IMR-90 (cell line): ENCODE data around the gene TFEB. TPM values are rescaled to one million over a fixed set of nuclear protein-coding genes. Genes with fewer than 3 reads are reported as not detected.

Experiments
- ATAC-seq: fragments of 200-7000 bp; cut with Tn5 transposase; 2 replicates; pipeline ENCODE4 v1.9.1; 2020; ENCODE audit warnings: low read depth, mild to moderate bottlenecking, moderate library complexity
- BruUV-seq: library from RNA; stranded (reverse); fragments of 400-500 nt; replicated peaks from 2 replicates; lab custom pipeline; 2021; lab: Mats Ljungman, UMichigan
- CTCF ChIA-PET: fragments of 300-600 bp; formaldehyde crosslinking; extraction: SDS; loops from one replicate; lab custom pipeline; 2021; ENCODE audit warnings: antibody characterized with exemption; lab: Yijun Ruan, JAX
- POLR2A ChIA-PET: fragments of 300-600 bp; sonication (Branson Sonifier 250); formaldehyde crosslinking; loops from one replicate; lab custom pipeline; 2022; ENCODE audit warnings: antibody characterized with exemption; ENCODE audit not compliant: unreplicated experiment; lab: Charles Lee
- DNase-seq: peaks from one replicate; pipeline ENCODE4 v3.0.0; 2013
- H2AFZ ChIP-seq: replicated peaks from 2 replicates; pipeline ENCODE3; 2013; ENCODE audit warnings: low read length, mild to moderate bottlenecking; ENCODE audit not compliant: poor library complexity
- H2AK5ac ChIP-seq: 2 replicates; pipeline ENCODE4 v1.6.1; 2013; ENCODE audit warnings: low read depth, low read length, inconsistent platforms
- H2AK9ac ChIP-seq: replicated peaks from 2 replicates; pipeline ENCODE3; 2013; ENCODE audit warnings: mild to moderate bottlenecking, low read depth, low read length, moderate library complexity; ENCODE audit not compliant: poor library complexity
- H2BK120ac ChIP-seq: 2 replicates; pipeline ENCODE4 v1.6.1; 2013; ENCODE audit warnings: low read depth, low read length, inconsistent platforms
- H2BK15ac ChIP-seq: 3 replicates; pipeline ENCODE4 v1.6.1; 2013; ENCODE audit warnings: low read depth, low read length, inconsistent platforms
- H2BK20ac ChIP-seq: 2 replicates; pipeline ENCODE4 v1.6.1; 2013; ENCODE audit warnings: low read depth, mild to moderate bottlenecking, inconsistent platforms, low read length, moderate library complexity
- H2BK5ac ChIP-seq: 2 replicates; pipeline ENCODE4 v1.6.1; 2013; ENCODE audit warnings: mild to moderate bottlenecking, low read depth, low read length, inconsistent platforms; ENCODE audit not compliant: poor library complexity, severe bottlenecking
- H3K14ac ChIP-seq: replicated peaks from 2 replicates; pipeline ENCODE4 v1.6.1; 2013; ENCODE audit warnings: low read depth, low read length, inconsistent platforms
- H3K18ac ChIP-seq: 2 replicates; pipeline ENCODE4 v1.6.1; 2013; ENCODE audit warnings: low read depth, low read length, control low read depth
- H3K23ac ChIP-seq: 2 replicates; pipeline ENCODE4 v1.6.1; 2013; ENCODE audit warnings: low read depth, low read length, inconsistent platforms
- H3K27ac ChIP-seq: 2 replicates; pipeline ENCODE4 v1.5.1; 2013; ENCODE audit warnings: mild to moderate bottlenecking, control low read depth, low read length; ENCODE audit not compliant: insufficient read depth
- H3K27me3 ChIP-seq: 2 replicates; pipeline ENCODE4 v1.6.1; 2013; ENCODE audit warnings: low read length; ENCODE audit not compliant: control insufficient read depth, insufficient read depth
- H3K36me3 ChIP-seq: 2 replicates; pipeline ENCODE4 v1.6.1; 2013; ENCODE audit warnings: low read length, mixed read lengths; ENCODE audit not compliant: control insufficient read depth, insufficient read depth
- H3K4ac ChIP-seq: 2 replicates; pipeline ENCODE4 v1.6.1; 2013; ENCODE audit warnings: low read depth, low read length, inconsistent platforms
- H3K4me1 ChIP-seq: 2 replicates; pipeline ENCODE4 v1.6.1; 2013; ENCODE audit warnings: low read length, mixed read lengths; ENCODE audit not compliant: control insufficient read depth, insufficient read depth
- H3K4me2 ChIP-seq: 2 replicates; pipeline ENCODE4 v1.6.1; 2013; ENCODE audit warnings: low read depth, mild to moderate bottlenecking, control low read depth, low read length, moderate library complexity
- H3K4me3 ChIP-seq: 2 replicates; pipeline ENCODE4 v1.5.1; 2013; ENCODE audit warnings: low read depth, mild to moderate bottlenecking, control low read depth, low read length, moderate library complexity; ENCODE audit not compliant: insufficient read depth
- H3K56ac ChIP-seq: 2 replicates; pipeline ENCODE4 v1.6.1; 2013; ENCODE audit warnings: low read length, inconsistent platforms; ENCODE audit not compliant: insufficient read depth; ENCODE audit errors: extremely low read depth
- H3K79me1 ChIP-seq, 2 experiments: 2 replicates each; pipeline ENCODE4 v1.6.1; 2013; ENCODE audit warnings: low read length in 2 of 2, inconsistent platforms in 1 of 2, low read depth in 1 of 2
- H3K9ac ChIP-seq: 2 replicates; pipeline ENCODE4 v1.6.1; 2013; ENCODE audit warnings: low read depth, low read length, control low read depth
- H3K9me1 ChIP-seq: 2 replicates; pipeline ENCODE4 v1.6.1; 2013; ENCODE audit warnings: low read length, inconsistent platforms; ENCODE audit not compliant: insufficient read depth
- H3K9me3 ChIP-seq: 2 replicates; pipeline ENCODE4 v1.6.1; 2013; ENCODE audit warnings: low read length; ENCODE audit not compliant: control insufficient read depth, insufficient read depth
- H4K20me1 ChIP-seq: 2 replicates; pipeline ENCODE4 v1.6.1; 2013; ENCODE audit warnings: low read length, inconsistent platforms; ENCODE audit not compliant: insufficient read depth
- H4K5ac ChIP-seq: 2 replicates; pipeline ENCODE4 v1.6.1; 2013; ENCODE audit warnings: mild to moderate bottlenecking, low read depth, low read length, control low read depth
- H4K8ac ChIP-seq, 2 experiments: 2 replicates each; pipeline ENCODE4 v1.6.1; 2013; ENCODE audit warnings: low read depth in 2 of 2, low read length in 2 of 2, control low read depth in 1 of 2, inconsistent platforms in 1 of 2
- H4K91ac ChIP-seq: 2 replicates; pipeline ENCODE4 v1.6.1; 2013; ENCODE audit warnings: low read depth, low read length, inconsistent platforms; ENCODE audit not compliant: insufficient read depth
- BHLHE40 ChIP-seq: fragments of 150-350 bp; IDR thresholded peaks from 2 replicates; pipeline ENCODE4 v1.6.1; 2016; ENCODE audit warnings: mild to moderate bottlenecking, low read depth, low read length
- CEBPB ChIP-seq: IDR thresholded peaks from 2 replicates; pipeline ENCODE4 v1.6.1; 2012; ENCODE audit warnings: low read depth, low read length, improper control_type of control experiment
- CTCF ChIP-seq: conservative IDR thresholded peaks from 2 replicates; pipeline ENCODE4 v1.5.1; 2012; ENCODE audit warnings: mild to moderate bottlenecking, low read depth, low read length, improper control_type of control experiment
- MAFK ChIP-seq: IDR thresholded peaks from 2 replicates; pipeline ENCODE4 v1.6.1; 2012; ENCODE audit warnings: low read depth, low read length, improper control_type of control experiment
- MAZ ChIP-seq: IDR thresholded peaks from 2 replicates; pipeline ENCODE4 v1.6.1; 2012; ENCODE audit warnings: low read depth, mild to moderate bottlenecking, low read length, improper control_type of control experiment, moderate library complexity, borderline replicate concordance
- MXI1 ChIP-seq: IDR thresholded peaks from 2 replicates; pipeline ENCODE4 v1.6.1; 2012; ENCODE audit warnings: low read depth, mild to moderate bottlenecking, low read length, moderate library complexity, borderline replicate concordance
- NFE2L2 ChIP-seq: fragments of 150-350 bp; IDR thresholded peaks from 2 replicates; pipeline ENCODE4 v1.6.1; 2016; ENCODE audit warnings: low read depth, mild to moderate bottlenecking, low read length
- RCOR1 ChIP-seq: IDR thresholded peaks from 2 replicates; pipeline ENCODE4 v1.6.1; 2012; ENCODE audit warnings: mild to moderate bottlenecking, low read length, improper control_type of control experiment; ENCODE audit not compliant: insufficient replicate concordance
- RFX5 ChIP-seq: IDR thresholded peaks from 2 replicates; pipeline ENCODE4 v1.8.0; 2012; ENCODE audit warnings: low read depth, mild to moderate bottlenecking, low read length, moderate library complexity
- SMC3 ChIP-seq: fragments of 150-350 bp; IDR thresholded peaks from 2 replicates; pipeline ENCODE4 v1.6.1; 2016; ENCODE audit warnings: low read depth, mild to moderate bottlenecking, antibody characterized with exemption, low read length, moderate library complexity
- WGBS, 2 experiments: methylation state at CpG; one replicate each; pipeline versions ENCODE4 v1.1.5 to v1.1.7; 2013; ENCODE audit warnings: missing lambda C conversion rate in 2 of 2; ENCODE audit not compliant: insufficient read length in 1 of 2; ENCODE audit errors: extremely low coverage in 2 of 2; 5-methylcytosine and 5-hydroxymethylcytosine counted together
- dilution Hi-C: fragments of 300-500 bp; cut with HindIII; formaldehyde crosslinking; loops from one replicate; pipeline ENCODE4 v1.14.3; 2018; ENCODE audit warnings: low sequenced_read_pairs; ENCODE audit not compliant: unreplicated experiment
- in situ Hi-C: fragments of 300-500 bp; cut with MboI; formaldehyde crosslinking; loops from 3 replicates; pipeline ENCODE4 v1.14.3; 2019; ENCODE audit warnings: low sequenced_read_pairs, inconsistent platforms, mixed read lengths
- intact Hi-C: fragments of 100-400 bp; cut with micrococcal nuclease; formaldehyde crosslinking; loops from 2 replicates; pipeline ENCODE4 v1.10.0; 2022
- polyA plus RNA-seq, 3 experiments: library from polyadenylated mRNA; depleted of rRNA; stranded (reverse); fragments of >200 nt; gene quantifications; 2 replicates each; pipeline ENCODE4 v1.2.3, GENCODE V29; 2012; ENCODE audit warnings: low replicate concordance in 1 of 3
- total RNA-seq: library from RNA; depleted of rRNA; stranded (reverse); fragments of >200 nt; gene quantifications from 2 replicates; pipeline ENCODE4 v1.2.3, GENCODE V29; 2012

TFEB gene
- total and polyA plus RNA-seq, 2 of the 4 experiments (the other 2 are of a cell fraction): 4.5 to 4.9 TPM

- H3K9me3 ChIP-seq: no peaks in the 10 kb centered on the region
- no peak overlapping the region for H4K5ac ChIP-seq
- CTCF ChIA-PET: interaction anchor here (0.7 kb wide), 1 partner anchor 54 kb away, joined by 6 read pairs; no protein-coding TSS in a partner anchor
- ATAC-seq (no peak), DNase-seq (no peak)
- peaks cover 46% of the 10 kb centered on the region for H3K27me3 ChIP-seq
- no peak overlapping the region for H3K14ac ChIP-seq
- WGBS, 2 experiments: 60% methylated on average over 1 of the region's 7 CpGs; no CpG with 5 or more reads in 1 of the 2 experiments
- dilution Hi-C loops (no loop called here), in situ Hi-C loops (no loop called here), intact Hi-C loops (no loop called here)
- H3K9ac ChIP-seq: no peak overlapping the region
- H3K4me1 ChIP-seq: peaks cover 7% of the 10 kb centered on the region; the same call in 1 of the 2 replicates
- H2BK120ac ChIP-seq: no peak overlapping the region
- H3K36me3 ChIP-seq: no peaks in the 10 kb centered on the region
- no peak overlapping the region for H4K91ac ChIP-seq
- no peak overlapping the region for H3K4me3 ChIP-seq
- no peak overlapping the region for H2AK9ac ChIP-seq
- H3K27ac ChIP-seq: no peak overlapping the region
- H2BK20ac ChIP-seq: no peak overlapping the region
- no peak overlapping the region for H2AK5ac ChIP-seq
- no peak overlapping the region for H3K23ac ChIP-seq
- H4K8ac ChIP-seq: no peak overlapping the region
- BruUV-seq: no TSS peak
- H2AFZ ChIP-seq: no peak overlapping the region
- no peak overlapping the region for H2BK5ac ChIP-seq
- no peaks in the 10 kb centered on the region for H4K20me1 ChIP-seq
- H3K4ac ChIP-seq: no peak overlapping the region
- no peaks in the 10 kb centered on the region for H3K79me1 ChIP-seq
- H2BK15ac ChIP-seq: no peak overlapping the region
- no peaks in the 10 kb centered on the region for H3K9me1 ChIP-seq
- H3K4me2 ChIP-seq: no peak overlapping the region
- POLR2A ChIA-PET: no interaction called here
- H3K18ac ChIP-seq: no peak overlapping the region
- no peak for TF ChIP-seq BHLHE40
- TF ChIP-seq RFX5: no peak
- no peak for TF ChIP-seq MAZ
- TF ChIP-seq SMC3: no peak
- no peak for TF ChIP-seq CTCF
- no peak for TF ChIP-seq RCOR1
- no peak for TF ChIP-seq CEBPB
- TF ChIP-seq MXI1: no peak
- TF ChIP-seq NFE2L2: no peak
- no peak for TF ChIP-seq MAFK
- no peak overlapping the region for H3K56ac ChIP-seq
Measured at GRCh38 chr6:41659935-41660334, 75.5 kb downstream of the TFEB start.
